Frontal cortex (tissue), 4 donors: ENCODE measurements around the gene SARS2. TPM values are rescaled to one million over a fixed set of nuclear protein-coding genes. Genes with fewer than 3 reads are reported as not detected.
"Not testable (repeated sequence)": the region's sequence is repeated elsewhere in the genome, so short reads cannot be mapped to it uniquely, and the experiment has no call there.

ENCODE experiments used
- DNase-seq, 2 donors: peaks; one replicate each; pipeline ENCODE4 v3.0.0; 2012; ENCODE audit warnings: low spot score in 2 of 2
- FAIRE-seq: peaks from 2 replicates; lab custom pipeline; 2012; peaks lifted over from hg19 to GRCh38; lab: Jason Lieb, UNC
- total RNA-seq: library from RNA; depleted of rRNA; stranded (reverse); fragments of >200 nt; gene quantifications from one replicate; pipeline ENCODE4 v1.2.3, GENCODE V29; 2014
- donor health status: control.
- donor health status: control.
- donor health status: control.

The SARS2 gene
- total RNA-seq, result 6.9 TPM

- FAIRE-seq, result no peak
- DNase-seq, result peak; percentile 89 to 95
These were observed at the start of gene SARS2 for GRCh38 chr19:38929929-38930775. Gene SARS2, minus strand, starts transcription at chr19:38930763. Its CDS starts 27 bp downstream, at chr19:38930736.

DNA sequence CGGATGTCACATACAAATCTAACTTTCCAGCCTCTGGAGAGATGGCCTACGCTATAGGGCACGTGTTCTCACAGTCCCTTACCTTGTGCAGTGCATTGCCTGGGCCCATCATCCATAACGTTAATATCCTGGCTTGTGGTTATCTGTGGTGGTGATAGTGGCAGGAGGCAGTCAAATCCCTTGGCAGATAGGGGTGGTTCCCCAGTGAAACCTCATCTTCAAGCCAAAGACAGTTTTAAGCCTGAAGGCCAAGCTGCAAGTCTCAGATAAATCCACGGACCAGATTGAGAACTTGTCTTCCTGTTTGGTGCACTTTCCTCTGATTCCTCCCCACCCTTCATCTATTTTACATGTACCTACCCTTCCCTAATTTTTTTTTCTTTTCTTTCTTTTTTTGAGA lies 49.2 kb upstream of the SARS2 start:
- DNase-seq (no peak), FAIRE-seq (no peak)

GRCh38 chr19:38978326-38978689 lies 47.7 kb upstream of the SARS2 start:
- DNase-seq (no peak), FAIRE-seq (no peak)

DNA sequence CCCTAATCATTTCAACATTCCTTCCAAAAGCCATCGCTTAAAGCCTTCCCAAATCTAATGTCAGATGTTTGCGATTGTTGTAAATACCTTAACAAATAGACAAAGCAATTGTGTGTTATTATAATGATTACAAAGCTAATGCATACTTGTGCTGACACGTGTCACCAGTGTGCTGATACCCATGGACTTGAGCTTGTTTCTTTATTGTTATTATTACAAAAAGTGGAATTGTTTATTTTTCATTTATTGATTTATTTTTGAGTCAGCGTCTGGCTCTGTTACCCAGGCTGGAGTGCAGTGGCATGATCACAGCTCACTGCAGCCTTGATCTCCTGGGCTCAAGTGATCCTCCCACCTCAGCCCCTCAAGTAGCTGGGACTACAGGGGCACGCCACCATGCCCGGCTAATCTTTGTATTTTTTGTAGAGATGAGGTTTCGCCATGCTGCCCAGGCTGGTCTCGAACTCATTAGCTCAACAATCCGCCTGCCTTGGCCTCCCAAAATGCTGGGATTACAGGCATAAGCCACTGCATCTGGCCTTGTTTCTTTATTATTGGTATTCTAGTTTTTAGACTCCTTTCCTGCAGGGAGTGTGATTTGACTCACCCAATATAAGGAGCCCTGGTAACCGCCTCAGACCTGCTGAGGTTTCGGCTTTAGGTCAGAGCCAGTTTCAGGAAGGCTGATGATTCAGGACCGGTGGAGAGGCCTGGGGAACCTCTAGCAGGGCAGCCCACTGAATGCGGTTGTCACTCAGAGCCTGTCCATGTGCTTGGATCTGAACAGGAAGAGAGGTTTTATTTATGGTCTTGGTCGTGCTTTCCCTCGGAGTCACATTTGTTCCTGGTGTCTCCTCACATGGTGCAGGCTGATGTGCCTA lies 47.1 kb upstream of the SARS2 start:
- DNase-seq (no peak), FAIRE-seq (no peak)

DNA sequence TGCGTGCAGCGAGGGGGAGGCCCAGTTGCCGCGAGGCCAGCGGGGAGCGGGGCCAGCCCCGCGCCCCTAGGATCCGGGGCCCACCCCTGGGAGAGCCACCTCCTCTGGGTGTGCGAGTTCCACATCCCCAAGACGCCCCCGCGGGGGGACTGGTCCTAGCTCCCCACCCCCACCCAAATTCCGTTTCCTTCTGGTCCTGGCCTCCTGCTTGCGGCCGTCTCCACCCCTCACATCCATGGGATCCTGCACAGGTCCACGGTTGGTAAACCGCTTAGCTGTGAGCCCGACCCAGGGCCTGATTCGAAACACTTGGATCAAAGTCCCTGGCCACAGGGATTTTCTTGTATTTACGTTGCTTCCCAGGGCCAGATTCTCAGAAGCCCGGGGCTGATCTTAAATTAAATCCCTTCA lies 45.3 kb upstream of the SARS2 start:
- DNase-seq (no peak), FAIRE-seq (no peak)

DNA sequence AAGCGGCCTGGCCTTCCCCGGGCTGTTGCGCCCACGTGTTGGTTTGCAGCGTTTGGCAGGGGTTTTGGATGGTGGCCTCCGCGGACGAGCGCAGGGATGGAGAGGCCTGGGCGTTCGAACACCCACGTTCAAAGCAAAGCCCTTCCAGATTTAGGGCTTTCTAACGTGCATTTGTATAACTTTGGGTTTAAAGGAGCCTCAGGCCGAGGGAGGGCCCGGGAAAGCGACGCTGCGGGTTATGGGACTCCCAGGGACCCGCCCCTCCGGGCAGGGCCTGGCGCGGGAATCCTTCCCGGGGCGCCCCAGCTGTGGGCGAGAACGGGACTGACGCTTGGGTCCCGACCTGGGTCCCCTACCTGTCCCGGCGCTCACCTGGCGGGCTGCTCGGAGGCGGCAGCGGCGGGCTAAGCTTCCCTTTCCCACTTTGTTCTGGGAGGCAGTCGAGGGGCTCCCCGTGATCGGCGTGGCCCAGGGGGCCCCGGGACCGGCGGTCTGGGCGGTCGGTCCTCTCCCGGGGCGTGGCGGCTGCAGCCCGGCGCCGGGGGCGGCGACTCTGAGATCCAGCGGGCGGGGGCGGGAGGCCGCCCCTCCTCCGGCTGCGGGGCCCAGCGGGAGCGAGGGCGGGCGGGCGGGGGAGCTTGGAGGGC lies 44.8 kb upstream of the SARS2 start, which contains the start of gene FBXO17:
Gene FBXO17 (minus strand): TSS at position 529 of the 647 bp plus-strand sequence. CDS start 25,423 bp downstream, outside the sequence.
- FAIRE-seq (no peak), DNase-seq (peak; percentile 40 to 45)

DNA sequence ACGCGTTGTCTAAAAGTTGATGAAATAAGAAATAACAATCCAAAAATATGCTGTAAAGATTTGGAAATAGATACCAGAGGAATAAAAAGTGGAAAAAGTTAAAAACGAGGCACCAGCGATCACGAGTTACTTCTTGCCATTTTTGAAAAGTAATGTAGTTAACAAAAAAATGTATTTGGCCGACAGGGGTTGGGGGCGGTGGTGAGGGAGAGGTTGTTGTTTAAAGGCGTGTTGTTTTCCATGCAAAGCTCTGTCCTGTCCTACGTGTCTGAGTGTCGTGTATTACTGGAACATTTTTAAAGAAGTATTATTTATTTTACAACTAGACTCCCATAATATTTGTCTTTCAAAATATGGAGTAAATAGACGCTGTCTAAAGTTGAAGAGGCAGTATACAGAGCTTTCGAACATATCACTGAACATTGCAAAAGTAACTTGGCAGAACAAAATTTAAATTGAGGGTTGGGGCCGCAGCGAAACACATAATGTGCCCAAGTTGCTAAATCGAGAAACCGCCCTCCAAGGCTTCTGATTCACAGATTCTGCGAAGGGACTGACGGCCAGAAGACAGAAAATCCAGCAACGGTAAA lies 44.2 kb upstream of the SARS2 start:
- FAIRE-seq, result no peak
- no peak for DNase-seq

- DNase-seq, result no peak
- FAIRE-seq, result no peak
These were observed 41.1 kb upstream of the SARS2 start for GRCh38 chr19:38971672-38972071.

- FAIRE-seq (no peak), DNase-seq (no peak)
These were observed 40.3 kb upstream of the SARS2 start for GRCh38 chr19:38970664-38971532.

- FAIRE-seq, DNase-seq: not testable (repeated sequence)
These were observed 35.6 kb upstream of the SARS2 start for GRCh38 chr19:38966149-38966548.

DNA sequence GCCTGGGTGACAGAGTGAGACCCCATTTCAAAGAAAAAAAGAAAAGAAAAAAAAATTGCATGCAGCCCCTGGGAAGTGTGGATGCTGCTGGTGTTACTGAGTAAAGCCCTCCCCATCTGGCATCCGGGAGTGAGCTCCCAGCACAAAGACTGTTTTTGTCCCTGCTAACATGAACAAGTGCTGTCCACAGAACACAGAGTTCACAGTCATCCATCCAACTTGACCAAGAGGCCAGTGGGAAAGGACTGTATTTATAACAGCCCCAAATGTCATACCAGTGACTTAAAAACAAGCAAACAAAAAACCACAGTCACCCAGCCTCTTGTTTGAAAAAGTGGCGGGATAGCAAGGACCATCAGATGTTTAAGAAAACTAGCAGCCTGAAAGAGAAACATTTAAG lies 34.2 kb upstream of the SARS2 start:
- FAIRE-seq (no peak), DNase-seq (no peak)

- FAIRE-seq, result no peak
- DNase-seq, result no peak
These were observed 29.1 kb upstream of the SARS2 start for GRCh38 chr19:38959618-38960017.

GRCh38 chr19:38958301-38958700 lies 27.7 kb upstream of the SARS2 start:
- DNase-seq, result no peak
- no peak for FAIRE-seq

DNA sequence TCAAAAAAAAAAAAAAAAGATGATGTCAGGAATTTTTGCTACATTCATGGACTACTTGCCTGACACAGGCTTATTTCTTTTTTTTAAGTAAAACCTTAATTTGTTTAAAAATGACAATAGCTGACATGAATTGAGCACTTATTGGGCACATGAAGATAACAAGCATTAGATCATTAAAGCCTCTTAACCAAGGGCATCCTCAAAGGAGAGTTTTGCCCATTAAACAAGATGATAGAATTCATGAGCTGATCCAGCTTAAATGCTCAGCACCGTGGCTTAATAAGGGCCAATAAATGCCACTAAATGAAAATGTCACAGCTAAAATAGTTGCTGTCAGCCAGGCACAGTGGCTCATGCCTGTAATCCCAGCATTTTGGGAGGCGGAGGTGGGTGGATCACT lies 25.7 kb upstream of the SARS2 start:
- FAIRE-seq (no peak), DNase-seq (no peak)

- DNase-seq, result no peak
- no peak for FAIRE-seq
These were observed 23.1 kb upstream of the SARS2 start for GRCh38 chr19:38953677-38954076.

- DNase-seq, result no peak
- FAIRE-seq, result no peak
These were observed 22.0 kb upstream of the SARS2 start for GRCh38 chr19:38952395-38953165.

- DNase-seq, result no peak
- no peak for FAIRE-seq
These were observed 20.6 kb upstream of the SARS2 start for GRCh38 chr19:38951187-38951586.
